8988T (cell line): ENCODE results near the gene CHRM2.
"Not testable (repeated sequence)": the region's sequence is repeated elsewhere in the genome, so short reads cannot be mapped to it uniquely, and the experiment has no call there.

Source experiments
- DNase-seq: peaks from one replicate; pipeline ENCODE4 v3.0.0; 2011

Gene CHRM2

GRCh38 chr7:136868496-136869000 lies at the start of gene CHRM2:
Gene CHRM2 (plus strand): TSS chr7:136868652. CDS start chr7:137014866, 146,214 bp downstream.
- DNase-seq = no peak

- DNase-seq = not testable (repeated sequence)
Observed at GRCh38 chr7:136831398-136831797, 37.1 kb upstream of the CHRM2 start.

- no peak for DNase-seq
Observed at GRCh38 chr7:136845899-136846465, 22.5 kb upstream of the CHRM2 start.

- DNase-seq = no peak
Observed at GRCh38 chr7:136847858-136848257, 20.6 kb upstream of the CHRM2 start.

GRCh38 chr7:136853654-136854053 lies 14.8 kb upstream of the CHRM2 start:
- no peak for DNase-seq

GRCh38 chr7:136857573-136857972 lies 10.9 kb upstream of the CHRM2 start:
- no peak for DNase-seq

- DNase-seq = no peak
Observed at GRCh38 chr7:136859803-136860202, 8.6 kb upstream of the CHRM2 start.

GRCh38 chr7:136865236-136865635 lies 3.2 kb upstream of the CHRM2 start:
- DNase-seq = no peak

GRCh38 chr7:136865777-136866176 lies 2.7 kb upstream of the CHRM2 start:
- no peak for DNase-seq

GRCh38 chr7:136869001-136869961 lies 829 bp downstream of the CHRM2 start:
- no peak for DNase-seq

GRCh38 chr7:136869991-136870865 lies 1.8 kb downstream of the CHRM2 start:
- DNase-seq = no peak

- DNase-seq = no peak
Observed at GRCh38 chr7:136870866-136871487, 2.5 kb downstream of the CHRM2 start.

- no peak for DNase-seq
Observed at GRCh38 chr7:136874393-136875032, 6.1 kb downstream of the CHRM2 start.

- no peak for DNase-seq
Observed at GRCh38 chr7:136877509-136877908, 9.1 kb downstream of the CHRM2 start.

- DNase-seq = no peak
Observed at GRCh38 chr7:136877990-136878389, 9.5 kb downstream of the CHRM2 start.

- no peak for DNase-seq
Observed at GRCh38 chr7:136878878-136879277, 10.4 kb downstream of the CHRM2 start.

- DNase-seq = no peak
Observed at GRCh38 chr7:136883046-136883445, 14.6 kb downstream of the CHRM2 start.

GRCh38 chr7:136884492-136884891 lies 16.0 kb downstream of the CHRM2 start:
- DNase-seq = no peak

GRCh38 chr7:136887317-136887716 lies 18.9 kb downstream of the CHRM2 start:
- no peak for DNase-seq

GRCh38 chr7:136890399-136890798 lies 21.9 kb downstream of the CHRM2 start:
- no peak for DNase-seq

- no peak for DNase-seq
Observed at GRCh38 chr7:136891850-136892249, 23.4 kb downstream of the CHRM2 start.

GRCh38 chr7:136894789-136895188 lies 26.3 kb downstream of the CHRM2 start:
- DNase-seq = no peak
